GM21786 (cell line): Measurements from ENCODE around the gene DST.
A peak's percentile ranks its signal among the peaks of the same experiment; 100 is the strongest.
"Not testable (repeated sequence)": the region's sequence is repeated elsewhere in the genome, so short reads cannot be mapped to it uniquely, and the experiment has no call there.

Source experiments
- ATAC-seq: cut with Tn5 transposase; IDR thresholded peaks from one replicate; pipeline ENCODE4 v1.9.1; 2021; ENCODE audit not compliant: unreplicated experiment

Gene DST

GRCh38 chr6:56572788-56573471 is 69.8 kb downstream of the DST start:
- no peak for ATAC-seq

GRCh38 chr6:56571605-56572004 is 71.1 kb downstream of the DST start:
- no peak for ATAC-seq

- peak; percentile 74 for ATAC-seq
Observed at GRCh38 chr6:56570413-56571359, 72.0 kb downstream of the DST start.

GRCh38 chr6:56567501-56567900 is 75.2 kb downstream of the DST start:
- ATAC-seq, result no peak

- not testable (repeated sequence) for ATAC-seq
Observed at GRCh38 chr6:56562730-56563129, 80.0 kb downstream of the DST start.

GRCh38 chr6:56556751-56557540 is 85.7 kb downstream of the DST start:
- no peak for ATAC-seq

GRCh38 chr6:56555438-56555872 is 87.2 kb downstream of the DST start:
- no peak for ATAC-seq

- ATAC-seq, result no peak
Observed at GRCh38 chr6:56552187-56553130, 90.2 kb downstream of the DST start.

GRCh38 chr6:56551409-56552120 is 91.1 kb downstream of the DST start:
- ATAC-seq, result no peak

GRCh38 chr6:56550301-56550700 is 92.4 kb downstream of the DST start:
- no peak for ATAC-seq

GRCh38 chr6:56549014-56549413 is 93.7 kb downstream of the DST start:
- ATAC-seq, result no peak

GRCh38 chr6:56547687-56548086 is 95.0 kb downstream of the DST start:
- ATAC-seq, result no peak

- peak; percentile 91 for ATAC-seq
Observed at GRCh38 chr6:56542364-56543331, 100.0 kb downstream of the DST start.

- no peak for ATAC-seq
Observed at GRCh38 chr6:56541741-56542360, 100.8 kb downstream of the DST start.

GRCh38 chr6:56541030-56541600 is 101.6 kb downstream of the DST start:
- ATAC-seq, result no peak

GRCh38 chr6:56540232-56541029 is 102.3 kb downstream of the DST start:
- ATAC-seq, result no peak
